Activated T-helper 1 cell treated with anti-CD3 and anti-CD28 coated beads, Interleukin-2, amount 50 U/mL, for 16 hours (primary cell): ENCODE data around the gene CNTD1.

Experiments
- DNase-seq, 2 donors: peaks; one replicate each; pipeline ENCODE4 v3.0.0-alpha.2; 2020; ENCODE audit warnings: low read depth in 1 of 2, low spot score in 1 of 2

The CNTD1 gene

GRCh38 chr17:42803074-42803883 is 4.6 kb downstream of the CNTD1 start:
- DNase-seq, result no peak

GRCh38 chr17:42804918-42805367 is 6.3 kb downstream of the CNTD1 start:
- no peak for DNase-seq

GRCh38 chr17:42806249-42806648 is 7.6 kb downstream of the CNTD1 start:
- no peak for DNase-seq

GRCh38 chr17:42809250-42809649 is 10.6 kb downstream of the CNTD1 start:
- DNase-seq, result no peak

GRCh38 chr17:42814633-42815399 is 16.2 kb downstream of the CNTD1 start:
- no peak for DNase-seq

- DNase-seq, result no peak
Observed at GRCh38 chr17:42817866-42818265, 19.2 kb downstream of the CNTD1 start.

GRCh38 chr17:42818379-42818778 is 19.7 kb downstream of the CNTD1 start:
- DNase-seq, result no peak

GRCh38 chr17:42819939-42820535 is 21.4 kb downstream of the CNTD1 start:
- peak; percentile 22 to 42 for DNase-seq

- DNase-seq, result no peak
Observed at GRCh38 chr17:42821176-42821575, 22.5 kb downstream of the CNTD1 start.

GRCh38 chr17:42827472-42827871 is 28.8 kb downstream of the CNTD1 start:
- no peak for DNase-seq

- DNase-seq, result no peak
Observed at GRCh38 chr17:42830971-42831370, 32.3 kb downstream of the CNTD1 start.

GRCh38 chr17:42832213-42832933 is 33.7 kb downstream of the CNTD1 start:
- no peak for DNase-seq

GRCh38 chr17:42832934-42833766 is 34.5 kb downstream of the CNTD1 start, which contains the start of gene PSME3:
PSME3 (plus strand) TSS chr17:42833397; CDS start chr17:42833632, 235 bp downstream.
- DNase-seq, result peak; percentile 77 to 84

GRCh38 chr17:42833767-42834422 is 35.2 kb downstream of the CNTD1 start:
- no peak for DNase-seq

GRCh38 chr17:42835732-42836131 is 37.1 kb downstream of the CNTD1 start:
- DNase-seq, result no peak

GRCh38 chr17:42841975-42842685 is 43.5 kb downstream of the CNTD1 start:
- no peak for DNase-seq

GRCh38 chr17:42843358-42843934 is 44.8 kb downstream of the CNTD1 start:
- DNase-seq, result no peak

- no peak for DNase-seq
Observed at GRCh38 chr17:42844271-42844670, 45.6 kb downstream of the CNTD1 start, which contains the start of gene AOC2. AOC2 (plus strand) TSS chr17:42844580; CDS start chr17:42844627, 47 bp downstream.
